Measurements from ENCODE around the gene CADM2. TPM values are rescaled to one million over a fixed set of nuclear protein-coding genes. Genes with fewer than 3 reads are reported as not detected.

CADM2 gene
- total RNA-seq, 3 donors from 2014 or later: not detected

- H3K27me3 Mint-ChIP-seq (ENCODE audit: low read depth): no peaks in the 10 kb centered on the region
- no peak for ATAC-seq
- DNase-seq: no peak
- no peak overlapping the region for H3K4me3 Mint-ChIP-seq
- no peaks in the 10 kb centered on the region for H3K36me3 Mint-ChIP-seq (ENCODE audit: insufficient read depth)
- peaks cover 19% of the 10 kb centered on the region for H3K9me3 Mint-ChIP-seq
- H3K4me1 Mint-ChIP-seq (ENCODE audit: low read depth): no peaks in the 10 kb centered on the region
Observed at GRCh38 chr3:85783291-85783690, 824.5 kb downstream of the CADM2 start.

- DNase-seq: no peak
- Mint-ChIP-seq H3K4me3 (no peak overlapping the region), H3K36me3 (ENCODE audit: insufficient read depth) (no peaks in the 10 kb centered on the region), H3K27me3 (ENCODE audit: low read depth) (no peaks in the 10 kb centered on the region), H3K4me1 (ENCODE audit: low read depth) (no peaks in the 10 kb centered on the region), H3K9me3 (peaks cover 13% of the 10 kb centered on the region)
- ATAC-seq: no peak
Observed at GRCh38 chr3:85785766-85786165, 827.0 kb downstream of the CADM2 start.

GRCh38 chr3:85790445-85791030 is 831.7 kb downstream of the CADM2 start:
- H3K4me3 Mint-ChIP-seq: no peak overlapping the region
- ATAC-seq: no peak
- no peaks in the 10 kb centered on the region for H3K27me3 Mint-ChIP-seq (ENCODE audit: low read depth)
- H3K9me3 Mint-ChIP-seq: peaks cover 11% of the 10 kb centered on the region
- H3K4me1 Mint-ChIP-seq (ENCODE audit: low read depth): no peaks in the 10 kb centered on the region
- no peaks in the 10 kb centered on the region for H3K36me3 Mint-ChIP-seq (ENCODE audit: insufficient read depth)
- DNase-seq: no peak

- Mint-ChIP-seq H3K4me3 (no peak overlapping the region), H3K36me3 (ENCODE audit: insufficient read depth) (no peaks in the 10 kb centered on the region), H3K27me3 (ENCODE audit: low read depth) (no peaks in the 10 kb centered on the region), H3K4me1 (ENCODE audit: low read depth) (no peaks in the 10 kb centered on the region), H3K9me3 (peaks cover 16% of the 10 kb centered on the region)
- ATAC-seq: no peak
- no peak for DNase-seq
Observed at GRCh38 chr3:85796140-85796539, 837.4 kb downstream of the CADM2 start.

GRCh38 chr3:85800676-85801075 is 841.9 kb downstream of the CADM2 start:
- Mint-ChIP-seq H3K27me3 (ENCODE audit: low read depth) (no peaks in the 10 kb centered on the region), H3K4me3 (no peak overlapping the region), H3K36me3 (ENCODE audit: insufficient read depth) (no peaks in the 10 kb centered on the region), H3K4me1 (ENCODE audit: low read depth) (no peaks in the 10 kb centered on the region), H3K9me3 (peaks cover 12% of the 10 kb centered on the region)
- ATAC-seq: no peak
- no peak for DNase-seq

DNA sequence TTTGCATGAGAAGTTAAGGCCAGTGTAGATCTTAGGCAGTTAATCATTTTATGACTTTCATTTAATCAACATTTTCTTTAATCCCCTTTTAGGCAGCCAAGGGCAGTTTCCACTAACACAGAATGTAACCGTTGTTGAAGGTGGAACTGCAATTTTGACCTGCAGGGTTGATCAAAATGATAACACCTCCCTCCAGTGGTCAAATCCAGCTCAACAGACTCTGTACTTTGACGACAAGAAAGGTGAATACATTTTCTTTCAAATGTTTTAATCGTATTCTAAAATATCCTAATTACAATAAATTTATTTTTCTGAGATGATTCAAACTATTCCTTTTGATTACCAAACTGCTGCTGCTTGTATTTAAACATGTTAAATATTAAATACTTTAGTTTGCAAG is 843.2 kb downstream of the CADM2 start:
- DNase-seq: no peak
- Mint-ChIP-seq H3K9me3 (peaks cover 12% of the 10 kb centered on the region), H3K36me3 (ENCODE audit: insufficient read depth) (no peaks in the 10 kb centered on the region), H3K27me3 (ENCODE audit: low read depth) (no peaks in the 10 kb centered on the region), H3K4me3 (no peak overlapping the region), H3K4me1 (ENCODE audit: low read depth) (no peaks in the 10 kb centered on the region)
- ATAC-seq: no peak

- no peak overlapping the region for H3K4me3 Mint-ChIP-seq
- ATAC-seq (no peak), DNase-seq (no peak)
- peaks cover 8% of the 10 kb centered on the region for H3K9me3 Mint-ChIP-seq
- H3K4me1 Mint-ChIP-seq (ENCODE audit: low read depth): no peaks in the 10 kb centered on the region
- H3K36me3 Mint-ChIP-seq (ENCODE audit: insufficient read depth): no peaks in the 10 kb centered on the region
- no peaks in the 10 kb centered on the region for H3K27me3 Mint-ChIP-seq (ENCODE audit: low read depth)
Observed at GRCh38 chr3:85808755-85809154, 850.0 kb downstream of the CADM2 start.

DNA sequence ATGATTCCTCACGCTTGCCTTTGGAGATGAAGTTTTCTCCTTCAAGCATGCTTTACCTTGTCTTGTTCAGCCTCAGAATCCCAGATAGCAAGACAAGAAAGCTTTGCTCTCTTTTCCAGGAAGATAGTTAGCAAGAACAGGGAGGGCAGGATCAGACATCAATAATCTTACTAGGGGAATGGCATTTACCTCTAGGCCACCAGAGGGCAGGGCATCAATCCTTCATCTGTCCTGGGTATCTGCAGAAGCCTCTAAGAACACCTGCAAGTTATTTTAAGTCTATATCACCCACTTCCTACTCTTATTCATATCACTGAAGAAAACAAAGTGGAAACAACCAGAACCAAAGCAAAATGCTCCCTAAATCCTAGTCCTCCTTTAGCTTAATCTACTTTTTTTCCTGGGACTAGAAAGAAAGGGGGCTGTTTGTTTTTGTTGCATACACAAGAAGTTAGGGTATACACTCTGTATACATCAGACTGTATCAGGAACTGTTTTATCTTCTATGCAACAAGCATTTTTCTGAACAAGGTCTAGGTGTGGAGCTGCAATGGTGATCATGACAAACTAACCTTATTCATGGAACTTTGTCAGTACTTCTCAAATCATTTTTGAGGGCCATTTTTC is 862.5 kb downstream of the CADM2 start:
- no peaks in the 10 kb centered on the region for H3K4me1 Mint-ChIP-seq (ENCODE audit: low read depth)
- no peaks in the 10 kb centered on the region for H3K27me3 Mint-ChIP-seq (ENCODE audit: low read depth)
- DNase-seq: no peak
- no peaks in the 10 kb centered on the region for H3K9me3 Mint-ChIP-seq
- no peak overlapping the region for H3K4me3 Mint-ChIP-seq
- no peak for ATAC-seq
- no peaks in the 10 kb centered on the region for H3K36me3 Mint-ChIP-seq (ENCODE audit: insufficient read depth)

DNA sequence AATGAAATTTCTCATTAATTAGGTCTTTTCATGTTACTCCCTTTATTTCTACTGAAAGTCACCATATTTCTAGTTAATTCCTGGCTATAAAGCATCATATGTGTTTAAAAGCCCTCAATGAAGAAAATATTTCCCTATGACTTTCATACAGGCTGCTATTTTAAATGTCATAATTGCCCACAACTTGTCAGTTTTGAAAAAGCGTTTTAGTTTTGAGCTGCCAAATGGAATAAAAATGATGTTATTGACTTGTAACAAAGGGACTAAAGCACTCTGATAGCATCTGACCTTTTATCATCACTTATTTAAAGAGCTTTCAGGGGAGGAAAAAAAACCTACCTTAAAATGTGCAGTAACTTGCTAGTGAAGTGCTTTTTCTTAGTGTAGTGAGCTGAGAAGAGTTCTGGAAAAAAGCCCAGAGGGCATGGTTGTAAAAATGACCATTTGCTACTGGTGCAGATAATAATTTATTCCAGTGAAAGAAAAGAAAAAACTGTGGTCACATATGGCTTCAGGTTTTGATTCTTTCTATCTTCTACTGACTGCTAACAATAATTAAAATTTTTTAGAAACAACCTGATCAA is 877.2 kb downstream of the CADM2 start:
- Mint-ChIP-seq H3K36me3 (ENCODE audit: insufficient read depth) (no peaks in the 10 kb centered on the region), H3K27me3 (ENCODE audit: low read depth) (no peaks in the 10 kb centered on the region), H3K4me1 (ENCODE audit: low read depth) (no peaks in the 10 kb centered on the region), H3K4me3 (no peak overlapping the region), H3K9me3 (no peaks in the 10 kb centered on the region)
- ATAC-seq: no peak
- no peak for DNase-seq

- Mint-ChIP-seq H3K27me3 (ENCODE audit: low read depth) (no peaks in the 10 kb centered on the region), H3K9me3 (no peaks in the 10 kb centered on the region)
Observed at GRCh38 chr3:85837402-85837801, 878.6 kb downstream of the CADM2 start.

DNA sequence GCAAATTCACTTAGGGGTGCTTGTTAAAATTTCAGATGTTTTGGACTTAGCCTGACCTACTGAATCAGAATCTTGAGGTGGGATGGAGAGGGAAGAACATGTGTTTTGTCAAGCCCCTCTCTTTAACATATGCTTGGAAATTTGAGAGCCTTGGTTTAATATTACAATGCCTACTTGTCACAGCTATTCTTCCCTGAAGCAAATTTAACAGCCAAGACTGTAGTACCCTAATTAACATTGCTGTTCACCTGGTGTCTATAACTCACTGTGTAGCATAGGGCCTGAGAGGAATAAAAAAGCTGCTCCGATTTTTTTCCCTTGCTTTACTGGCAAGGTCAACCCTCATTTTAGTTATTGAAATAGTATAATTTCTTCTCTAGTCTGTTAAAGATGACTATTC is 880.1 kb downstream of the CADM2 start:
- no peak overlapping the region for H3K4me3 Mint-ChIP-seq
- DNase-seq (no peak), ATAC-seq (no peak)
- no peaks in the 10 kb centered on the region for H3K4me1 Mint-ChIP-seq (ENCODE audit: low read depth)
- H3K9me3 Mint-ChIP-seq: no peaks in the 10 kb centered on the region
- no peaks in the 10 kb centered on the region for H3K27me3 Mint-ChIP-seq (ENCODE audit: low read depth)
- no peaks in the 10 kb centered on the region for H3K36me3 Mint-ChIP-seq (ENCODE audit: insufficient read depth)

More at GRCh38 chr3:85837402-85837801, 878.6 kb downstream of the CADM2 start:
- Mint-ChIP-seq H3K36me3 (ENCODE audit: insufficient read depth) (no peaks in the 10 kb centered on the region), H3K4me1 (ENCODE audit: low read depth) (no peaks in the 10 kb centered on the region), H3K4me3 (no peak overlapping the region)
- ATAC-seq (no peak), DNase-seq (no peak)

GRCh38 chr3:85842081-85842480 is 883.3 kb downstream of the CADM2 start:
- no peak for ATAC-seq
- Mint-ChIP-seq H3K9me3 (no peaks in the 10 kb centered on the region), H3K27me3 (ENCODE audit: low read depth) (no peaks in the 10 kb centered on the region), H3K36me3 (ENCODE audit: insufficient read depth) (no peaks in the 10 kb centered on the region), H3K4me3 (no peak overlapping the region), H3K4me1 (ENCODE audit: low read depth) (no peaks in the 10 kb centered on the region)
- DNase-seq: no peak

DNA sequence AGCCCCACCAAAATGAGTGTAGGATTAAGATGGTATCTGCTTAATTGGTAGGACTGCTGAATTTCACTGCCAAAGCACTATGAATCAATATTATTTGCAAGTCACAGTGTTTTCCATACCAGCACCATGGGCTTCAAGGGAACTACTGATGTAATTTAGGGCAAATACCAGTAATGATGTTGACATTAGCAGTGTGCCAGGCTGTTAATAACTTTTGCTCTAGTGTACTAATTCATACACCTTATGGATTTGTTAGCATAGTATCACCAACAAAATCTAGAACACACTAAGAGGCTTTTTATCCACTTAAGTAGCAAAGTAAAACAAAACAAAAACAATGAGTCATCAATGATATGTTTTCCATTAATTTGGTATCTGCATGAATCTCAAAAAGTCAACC is 888.2 kb downstream of the CADM2 start:
- no peaks in the 10 kb centered on the region for H3K9me3 Mint-ChIP-seq
- no peak overlapping the region for H3K4me3 Mint-ChIP-seq
- no peaks in the 10 kb centered on the region for H3K27me3 Mint-ChIP-seq (ENCODE audit: low read depth)
- no peaks in the 10 kb centered on the region for H3K4me1 Mint-ChIP-seq (ENCODE audit: low read depth)
- no peaks in the 10 kb centered on the region for H3K36me3 Mint-ChIP-seq (ENCODE audit: insufficient read depth)
- ATAC-seq: no peak
- DNase-seq: no peak

GRCh38 chr3:85851071-85851470 is 892.3 kb downstream of the CADM2 start:
- no peaks in the 10 kb centered on the region for H3K4me1 Mint-ChIP-seq (ENCODE audit: low read depth)
- ATAC-seq: no peak
- no peaks in the 10 kb centered on the region for H3K36me3 Mint-ChIP-seq (ENCODE audit: insufficient read depth)
- no peak for DNase-seq
- no peak overlapping the region for H3K4me3 Mint-ChIP-seq
- H3K27me3 Mint-ChIP-seq (ENCODE audit: low read depth): no peaks in the 10 kb centered on the region
- H3K9me3 Mint-ChIP-seq: peaks cover 6% of the 10 kb centered on the region

- ATAC-seq: no peak
- no peak overlapping the region for H3K4me3 Mint-ChIP-seq
- H3K27me3 Mint-ChIP-seq (ENCODE audit: low read depth): no peaks in the 10 kb centered on the region
- no peaks in the 10 kb centered on the region for H3K36me3 Mint-ChIP-seq (ENCODE audit: insufficient read depth)
- DNase-seq: no peak
- peaks cover 6% of the 10 kb centered on the region for H3K9me3 Mint-ChIP-seq
- no peaks in the 10 kb centered on the region for H3K4me1 Mint-ChIP-seq (ENCODE audit: low read depth)
Observed at GRCh38 chr3:85853805-85854204, 895.0 kb downstream of the CADM2 start.
